GM18873 (cell line): ENCODE results near the gene PLP2.
A peak's percentile ranks its signal among the peaks of the same experiment; 100 is the strongest.
"Not testable (repeated sequence)": the region's sequence is repeated elsewhere in the genome, so short reads cannot be mapped to it uniquely, and the experiment has no call there.

Experiments used
- ATAC-seq: cut with Tn5 transposase; IDR thresholded peaks from one replicate; pipeline ENCODE4 v1.9.1; 2021; ENCODE audit warnings: mild to moderate bottlenecking, moderate library complexity, moderate number of reproducible peaks; ENCODE audit not compliant: unreplicated experiment, low FRiP score

The PLP2 gene

DNA sequence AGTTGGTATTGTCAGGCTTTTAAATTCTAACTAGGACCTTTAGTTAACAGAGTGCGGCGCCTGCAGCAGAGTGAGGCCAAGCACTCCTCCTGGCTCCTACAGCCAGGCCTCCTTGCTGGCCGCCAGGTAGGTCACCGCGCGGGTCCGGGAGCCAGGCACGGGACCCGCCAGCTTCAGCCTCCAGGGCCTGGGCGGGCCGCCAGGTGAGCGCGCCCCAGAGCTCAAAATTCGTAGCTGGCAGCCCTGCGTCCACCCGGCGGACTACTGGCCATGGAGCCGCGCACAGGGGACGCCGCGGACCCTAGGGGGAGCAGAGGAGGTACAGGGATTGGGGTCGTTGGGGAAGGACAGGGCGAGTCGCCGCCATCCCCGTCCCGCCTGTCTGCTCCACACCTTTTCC lies 9.1 kb upstream of the PLP2 start, which contains the start of gene MAGIX:
MAGIX (plus strand) TSS at position 139 of the 400 bp plus-strand sequence; CDS start at position 271, 132 bp downstream.
- ATAC-seq = no peak

DNA sequence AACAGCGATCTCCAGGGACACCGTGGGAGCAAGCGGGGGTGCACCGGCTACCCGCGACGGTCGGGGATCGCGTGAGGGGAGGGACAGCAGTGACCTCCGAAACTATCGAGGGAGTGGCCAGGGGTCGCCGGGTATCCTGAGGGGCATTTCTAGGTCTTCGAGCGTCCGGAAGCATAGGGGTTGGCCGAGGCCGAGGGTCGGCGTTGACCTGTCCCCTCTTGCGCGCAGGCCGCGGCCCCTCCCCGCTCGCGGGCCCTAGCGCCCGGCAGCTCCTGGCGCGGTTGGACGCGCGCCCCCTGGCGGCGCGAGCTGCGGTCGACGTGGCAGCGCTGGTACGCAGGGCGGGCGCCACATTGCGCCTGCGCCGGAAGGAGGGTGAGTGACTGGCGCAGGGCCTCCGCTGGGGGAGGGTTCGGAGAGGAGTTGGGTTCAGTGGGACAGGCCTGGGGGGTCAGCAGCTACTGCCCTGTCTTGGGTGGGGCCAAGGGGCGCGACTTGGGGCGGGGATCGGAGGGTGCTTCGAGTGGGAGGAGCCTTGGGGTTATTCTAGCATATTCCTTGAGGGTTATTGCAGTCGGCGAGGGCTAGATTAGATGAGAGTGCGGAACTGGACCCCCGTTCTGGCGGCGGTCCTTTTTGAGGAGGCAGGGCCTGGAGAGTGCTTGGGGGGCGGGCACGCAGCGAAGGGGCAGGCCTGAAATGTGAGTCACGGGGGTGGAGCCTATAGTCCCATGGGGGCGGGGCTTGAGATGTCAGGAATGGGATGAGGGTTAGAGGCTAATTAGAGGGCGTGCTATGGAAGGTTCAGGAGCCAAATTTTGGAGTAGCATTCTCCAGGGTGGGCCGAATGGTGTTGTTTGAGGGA lies 7.9 kb upstream of the PLP2 start:
- no peak for ATAC-seq

DNA sequence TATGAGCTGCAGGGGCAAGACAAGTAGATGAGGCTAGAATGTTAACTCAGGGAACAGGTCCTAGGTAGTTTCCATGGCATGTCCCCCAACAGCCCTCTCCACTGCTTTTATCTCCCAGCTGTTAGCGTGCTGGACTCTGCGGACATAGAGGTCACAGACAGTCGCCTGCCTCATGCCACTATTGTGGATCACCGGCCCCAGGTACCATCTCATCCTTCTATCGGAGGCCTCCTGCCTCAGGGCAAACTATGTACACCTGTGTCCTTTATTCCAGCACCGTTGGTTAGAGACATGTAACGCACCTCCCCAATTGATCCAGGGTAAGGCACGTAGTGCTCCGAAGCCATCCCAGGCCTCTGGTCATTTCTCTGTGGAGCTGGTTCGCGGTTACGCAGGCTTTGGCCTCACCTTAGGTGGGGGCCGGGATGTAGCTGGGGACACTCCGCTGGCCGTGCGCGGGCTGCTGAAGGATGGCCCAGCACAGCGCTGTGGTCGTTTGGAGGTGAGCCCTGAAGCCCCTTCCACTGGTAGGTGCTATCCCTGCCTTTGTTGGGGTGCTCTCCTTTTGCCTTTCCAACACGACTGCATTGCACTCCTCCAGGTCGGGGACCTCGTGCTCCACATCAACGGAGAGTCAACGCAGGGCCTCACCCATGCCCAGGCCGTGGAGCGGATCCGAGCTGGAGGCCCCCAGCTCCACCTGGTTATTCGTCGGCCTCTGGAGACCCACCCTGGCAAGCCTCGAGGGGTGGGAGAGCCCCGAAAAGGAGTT lies 6.9 kb upstream of the PLP2 start:
- ATAC-seq = no peak

DNA sequence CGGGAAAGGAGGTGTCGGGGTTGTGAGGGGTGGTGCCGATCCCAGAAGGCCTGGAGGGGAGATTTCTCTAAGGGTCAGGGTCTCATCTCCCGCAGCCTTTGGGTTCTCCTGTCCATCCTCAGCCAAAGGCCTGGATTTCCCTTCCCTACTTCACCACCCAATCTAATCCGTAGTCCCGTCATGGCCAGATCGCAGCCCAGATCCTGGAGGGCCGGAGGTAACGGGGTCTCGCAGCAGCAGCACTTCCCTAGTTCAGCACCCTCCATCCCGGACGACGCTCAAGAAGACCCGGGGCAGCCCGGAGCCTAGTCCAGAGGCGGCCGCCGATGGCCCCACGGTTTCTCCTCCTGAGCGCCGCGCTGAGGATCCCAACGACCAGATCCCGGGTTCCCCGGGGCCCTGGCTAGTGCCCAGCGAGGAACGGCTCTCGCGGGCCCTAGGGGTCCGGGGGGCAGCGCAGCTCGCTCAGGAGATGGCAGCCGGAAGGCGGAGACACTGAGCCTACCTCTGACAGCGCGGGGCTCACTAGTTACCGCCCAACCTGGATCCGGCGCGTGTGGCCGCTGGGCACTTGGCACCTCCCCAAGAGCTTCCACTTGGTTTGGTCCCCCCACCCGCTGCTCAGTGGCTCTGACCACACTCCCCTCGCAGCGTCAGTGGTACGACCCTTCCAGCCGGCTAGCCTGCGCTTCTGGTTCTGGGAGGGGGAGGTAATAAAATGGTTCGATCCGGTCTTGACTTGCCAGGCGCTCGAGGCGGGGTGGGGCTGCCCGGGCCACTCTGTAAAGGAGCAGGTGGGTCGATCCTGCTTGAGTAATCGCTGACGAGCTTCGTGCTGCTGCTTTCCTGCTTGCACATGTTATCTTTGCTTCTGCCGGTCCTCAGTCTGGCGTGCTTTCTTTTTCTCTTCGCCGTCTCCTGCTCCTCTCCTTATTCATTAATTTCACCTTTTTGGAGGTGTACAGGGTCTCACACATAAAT lies 5.5 kb upstream of the PLP2 start:
- ATAC-seq = peak; percentile 41

DNA sequence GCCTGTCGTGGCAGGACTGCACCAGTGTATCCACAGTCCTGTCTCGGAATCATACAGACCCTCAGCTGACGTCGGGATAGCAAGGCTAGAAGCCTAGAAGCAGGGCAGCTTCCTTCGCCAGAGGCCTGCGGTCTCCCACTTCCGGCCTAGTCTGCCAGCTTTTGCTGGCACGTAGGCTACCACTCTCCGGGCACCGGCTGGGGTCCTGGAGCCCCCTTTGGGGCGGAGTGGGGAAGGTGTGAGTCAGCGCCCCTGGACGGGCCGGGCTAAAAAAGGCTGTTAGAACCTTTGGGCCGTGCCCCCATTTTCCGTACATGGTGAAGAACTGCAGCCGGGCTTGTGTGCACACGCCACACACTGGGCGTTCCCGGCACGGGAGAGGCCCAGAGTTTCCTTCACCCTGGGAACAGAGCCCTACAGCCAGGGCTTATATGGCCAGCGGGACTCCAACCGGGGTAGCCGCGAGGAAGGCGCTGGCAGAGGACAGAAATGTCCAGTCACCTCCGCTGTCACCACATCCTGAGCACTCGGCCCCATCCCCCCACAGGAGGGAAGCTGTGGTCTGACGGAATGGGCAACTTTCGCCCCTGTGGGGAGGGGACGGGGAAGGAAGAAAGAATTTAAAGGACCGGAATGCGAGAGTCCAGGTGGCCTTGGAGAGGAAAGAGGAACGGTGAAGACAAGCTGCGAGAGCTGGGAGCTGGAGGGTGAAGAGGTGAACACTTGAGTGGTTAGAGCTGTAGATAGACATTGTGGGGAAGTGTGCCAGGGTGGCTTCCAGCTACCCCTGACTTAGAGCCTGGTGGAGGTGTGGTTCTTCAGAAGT lies 4.6 kb upstream of the PLP2 start:
- no peak for ATAC-seq

DNA sequence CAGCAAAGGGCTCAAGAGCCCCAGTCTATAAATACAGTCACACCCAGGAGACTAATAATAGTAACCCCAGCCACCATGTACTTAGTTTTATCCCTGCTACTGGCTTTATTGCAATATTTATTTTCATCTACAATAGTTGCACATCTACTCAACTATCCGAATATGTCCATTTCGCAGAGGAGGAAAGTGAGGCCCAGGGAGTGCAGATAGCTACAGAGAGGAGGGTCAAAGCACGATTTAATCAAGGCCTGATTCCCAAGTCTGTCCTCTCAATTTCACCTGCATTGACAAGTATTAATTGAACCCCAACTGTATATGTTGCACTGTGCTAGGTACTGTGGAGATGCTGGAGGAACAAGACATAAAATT lies 4.0 kb upstream of the PLP2 start:
- ATAC-seq = no peak

DNA sequence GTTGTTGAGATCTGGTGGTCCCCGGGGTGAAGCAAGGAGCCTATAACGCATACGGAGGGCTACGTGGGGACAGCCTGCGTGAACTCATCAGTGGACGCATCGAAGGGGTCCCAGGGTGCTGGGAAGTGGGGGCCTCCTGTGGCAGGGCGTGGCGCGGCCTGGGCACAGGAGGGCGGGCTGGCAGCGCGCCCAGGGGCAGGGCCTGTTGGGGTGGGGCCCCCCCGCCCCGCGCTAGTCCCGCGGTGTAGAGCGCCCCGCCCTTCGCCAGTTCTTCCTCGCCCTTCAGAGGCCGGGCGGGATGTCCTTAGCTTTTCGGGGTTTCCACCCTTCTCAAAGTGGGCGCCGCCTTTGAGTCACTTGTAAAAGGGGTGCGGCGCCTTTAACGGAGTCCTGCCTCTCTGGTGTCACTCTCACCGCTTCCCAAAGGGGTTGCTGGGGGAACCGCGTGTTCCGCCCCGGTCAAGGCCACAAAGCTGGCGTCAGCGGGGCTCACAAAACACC lies 632 bp downstream of the PLP2 start:
- ATAC-seq = peak; percentile 49

DNA sequence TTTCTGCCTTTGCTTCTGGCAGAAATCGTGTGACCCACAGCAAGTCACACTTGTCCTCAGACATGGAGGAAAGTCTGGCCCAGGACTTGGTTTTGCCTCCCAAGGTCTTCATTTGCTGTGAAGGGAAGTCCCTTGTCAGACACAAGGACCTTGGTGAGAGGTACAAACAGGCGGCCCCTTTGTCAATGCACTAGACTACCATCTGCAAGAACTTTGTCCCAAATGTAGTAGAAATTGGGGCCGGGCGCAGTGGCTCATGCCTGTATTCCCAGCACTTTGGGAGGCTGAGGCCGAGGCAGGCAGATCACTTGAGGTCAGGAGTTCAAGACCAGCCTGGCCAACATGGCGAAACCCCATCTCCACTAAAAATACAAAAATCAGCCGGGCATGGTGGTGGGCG lies 1.8 kb downstream of the PLP2 start:
- ATAC-seq = not testable (repeated sequence)

DNA sequence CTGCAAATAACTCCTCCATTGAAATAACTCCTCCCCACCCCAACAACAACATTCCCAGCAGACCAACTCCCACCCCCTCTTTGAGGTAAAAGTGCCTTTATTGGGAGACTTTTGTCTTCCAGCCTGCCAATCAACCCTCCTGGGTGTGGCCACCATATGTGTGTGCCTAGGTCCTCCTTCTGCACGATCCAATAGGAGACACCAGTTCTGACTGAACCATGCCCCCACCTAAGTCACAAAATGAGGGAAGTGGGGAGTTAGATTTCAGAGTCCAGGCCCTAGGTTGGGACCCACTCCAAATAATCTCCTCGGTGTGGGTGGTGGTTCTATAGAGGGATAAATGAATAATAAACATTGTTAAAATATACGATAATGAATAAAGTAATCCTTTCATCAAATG lies 3.0 kb downstream of the PLP2 start:
- ATAC-seq = no peak

DNA sequence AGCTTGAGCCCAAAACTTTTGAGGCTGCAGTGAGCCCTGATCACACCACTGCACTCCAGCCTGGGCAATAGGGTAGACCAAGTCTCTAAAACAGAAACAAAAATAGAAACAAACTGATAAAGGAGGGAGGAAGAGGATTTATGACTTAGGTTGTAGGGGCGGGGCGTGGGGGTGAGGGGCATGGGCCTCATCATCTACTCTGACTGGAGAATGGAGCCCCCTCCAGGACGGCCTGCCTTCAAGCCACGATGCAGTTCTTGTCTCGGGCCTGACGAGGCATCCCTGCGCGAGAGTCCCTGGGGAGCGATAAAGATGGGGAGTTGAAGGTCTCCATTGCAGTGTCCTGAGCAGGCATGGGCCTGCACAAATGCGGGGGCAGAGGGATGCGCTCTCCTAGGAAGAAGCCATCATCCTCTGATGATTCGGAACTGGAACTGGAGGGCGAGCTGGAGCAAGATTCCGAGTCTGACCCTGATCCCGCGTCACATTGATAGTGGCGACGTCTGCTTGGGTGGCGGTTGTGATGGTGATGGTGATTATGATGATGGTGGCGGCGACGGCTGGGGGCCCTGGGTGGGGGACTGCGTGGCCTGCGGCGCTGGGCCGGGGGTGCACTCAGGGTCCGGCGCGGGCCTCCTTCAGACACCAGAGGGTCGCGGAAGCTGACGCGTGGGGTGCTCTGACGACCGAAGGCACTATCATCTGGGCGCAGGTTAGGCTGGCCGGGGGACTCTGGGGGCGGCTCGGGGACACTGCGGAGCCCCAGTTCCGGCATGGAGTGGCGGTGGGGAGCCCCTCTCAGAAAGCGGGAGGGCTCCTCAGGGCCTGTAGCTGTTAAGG lies 4.0 kb downstream of the PLP2 start:
- ATAC-seq = no peak

DNA sequence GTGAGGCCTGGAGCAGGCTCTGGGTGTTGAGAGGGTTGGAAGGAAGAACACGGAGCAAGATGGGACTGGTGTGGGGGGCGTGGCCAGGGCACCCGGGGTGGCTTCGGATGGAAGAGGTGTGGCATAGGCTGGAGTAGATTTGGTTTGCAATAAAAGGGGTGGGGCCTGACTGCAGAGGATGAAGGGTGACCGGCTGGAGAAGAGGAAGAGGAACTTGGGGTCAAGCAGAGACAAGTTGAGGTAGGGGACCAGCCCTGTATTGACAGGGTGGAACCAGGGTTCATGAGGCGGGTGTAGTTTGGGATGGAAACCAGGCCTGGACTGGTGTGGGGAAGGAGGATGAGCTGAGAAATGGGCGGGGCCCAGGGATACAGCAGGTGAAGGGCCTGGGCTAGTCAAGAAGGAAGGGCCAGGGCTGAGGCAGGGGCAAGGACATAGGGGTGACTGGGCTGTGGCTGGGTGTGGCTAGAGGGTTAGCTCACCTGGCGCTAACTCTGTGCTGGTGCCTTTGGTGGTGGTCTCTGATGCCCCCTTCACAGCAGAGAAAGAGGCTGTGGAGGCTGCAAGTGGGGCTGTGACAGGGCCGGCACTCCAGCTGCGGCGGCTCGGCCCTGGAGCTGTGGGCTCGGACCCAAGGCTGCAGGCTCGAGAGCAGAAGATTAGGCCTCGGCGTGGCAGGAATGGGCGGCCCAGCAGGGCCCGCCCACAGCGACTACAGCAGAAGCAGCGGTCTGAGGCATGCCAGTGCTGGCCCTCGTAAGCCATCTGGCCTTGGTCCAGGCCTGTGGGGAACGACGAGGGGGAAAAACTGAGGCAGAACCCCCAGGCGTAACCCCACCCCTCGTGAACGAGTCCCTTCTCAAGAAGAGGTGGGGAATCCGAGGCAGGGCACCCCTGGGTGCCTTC lies 5.0 kb downstream of the PLP2 start:
- no peak for ATAC-seq

DNA sequence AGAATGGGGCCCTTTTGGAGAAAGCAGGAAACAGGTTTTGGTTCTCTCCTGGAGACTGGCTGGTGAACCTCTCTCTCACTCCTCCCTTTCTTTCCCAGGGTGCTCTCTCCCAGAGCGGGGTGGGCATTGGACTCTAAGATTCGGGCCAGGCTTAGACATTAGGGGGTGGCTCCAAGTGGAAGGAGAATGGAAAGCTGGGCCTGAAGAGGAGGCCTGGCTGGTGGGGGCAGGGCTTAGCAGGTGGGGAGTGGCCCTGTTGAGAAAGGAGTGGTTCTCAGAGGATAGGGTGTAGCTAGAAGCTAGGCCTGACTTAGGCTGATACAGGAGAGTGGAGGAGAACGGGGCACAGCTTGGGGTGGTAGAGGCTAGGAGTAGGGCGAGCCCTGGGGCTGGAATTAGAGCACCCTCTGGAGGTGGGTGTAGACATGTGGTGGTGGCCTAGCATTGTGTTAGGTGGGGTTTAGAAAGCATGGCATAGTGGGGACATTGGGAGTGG lies 5.7 kb downstream of the PLP2 start:
- ATAC-seq = no peak

DNA sequence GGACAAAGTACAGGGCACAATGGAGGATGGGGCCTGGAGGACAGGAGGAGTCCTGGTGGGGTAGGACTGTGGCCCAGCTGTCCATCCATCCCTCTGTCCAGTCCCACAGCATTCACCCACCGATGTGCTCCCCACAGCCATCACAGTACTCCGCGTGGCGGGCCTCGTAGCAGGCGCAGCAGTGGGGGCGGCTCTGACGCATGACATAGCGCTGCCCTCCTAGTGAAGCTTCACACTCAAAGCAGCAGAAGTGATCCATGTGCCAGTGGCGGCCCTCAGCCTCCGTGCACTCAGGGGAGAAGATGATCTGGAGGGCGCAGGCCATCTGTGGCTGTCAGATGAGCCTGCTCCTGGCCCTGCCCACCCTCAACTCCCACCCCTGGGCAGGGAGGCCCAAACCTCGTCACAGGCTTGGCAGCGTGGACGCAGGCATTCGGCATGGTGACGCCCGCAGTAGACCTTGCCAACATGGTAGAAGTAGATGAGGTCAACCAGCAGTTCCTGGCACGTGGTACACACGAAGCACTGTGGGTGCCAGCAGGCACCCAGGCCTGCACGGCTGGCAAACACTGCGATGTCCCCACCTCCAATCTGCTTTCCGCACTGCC lies 6.3 kb downstream of the PLP2 start:
- ATAC-seq = no peak

DNA sequence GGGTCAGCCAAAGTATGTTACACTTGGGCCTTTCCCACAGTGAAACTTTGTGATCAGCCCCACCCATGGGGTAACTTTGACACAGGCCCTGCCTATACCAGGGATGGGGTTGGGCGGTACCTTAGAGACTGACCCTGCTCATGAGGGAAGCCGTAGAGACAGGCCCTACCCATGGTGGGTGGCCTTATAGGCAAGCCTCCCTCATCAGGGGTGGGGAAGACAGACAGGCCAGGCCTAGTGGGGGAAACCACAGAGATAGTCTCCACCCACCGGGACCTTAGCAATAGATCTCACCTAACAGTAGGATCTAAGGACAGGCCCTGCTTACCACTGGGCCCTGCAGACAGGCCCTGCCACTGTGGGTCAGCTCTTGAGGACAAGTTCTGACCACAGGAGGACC lies 6.8 kb downstream of the PLP2 start:
- ATAC-seq = no peak

DNA sequence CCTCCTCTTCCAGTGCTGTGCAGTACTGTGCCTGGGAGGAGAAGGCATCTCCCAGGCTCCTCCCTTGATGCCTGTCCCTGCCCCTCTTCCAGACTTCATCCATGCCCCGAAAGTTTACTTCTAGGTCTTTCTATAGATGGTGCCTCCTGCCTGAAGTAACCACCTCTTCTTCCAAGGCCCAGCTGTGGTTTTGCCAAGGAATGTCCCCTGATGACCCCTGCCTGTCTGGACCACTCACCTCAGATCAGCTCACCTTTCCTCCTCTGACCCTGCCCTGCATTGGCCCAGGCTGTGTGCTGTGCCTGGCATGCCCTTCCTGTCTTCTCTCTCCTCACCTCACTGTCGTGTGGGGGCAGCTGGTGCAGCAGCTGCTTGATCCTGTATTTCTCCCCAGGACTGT lies 7.7 kb downstream of the PLP2 start:
- ATAC-seq = no peak

DNA sequence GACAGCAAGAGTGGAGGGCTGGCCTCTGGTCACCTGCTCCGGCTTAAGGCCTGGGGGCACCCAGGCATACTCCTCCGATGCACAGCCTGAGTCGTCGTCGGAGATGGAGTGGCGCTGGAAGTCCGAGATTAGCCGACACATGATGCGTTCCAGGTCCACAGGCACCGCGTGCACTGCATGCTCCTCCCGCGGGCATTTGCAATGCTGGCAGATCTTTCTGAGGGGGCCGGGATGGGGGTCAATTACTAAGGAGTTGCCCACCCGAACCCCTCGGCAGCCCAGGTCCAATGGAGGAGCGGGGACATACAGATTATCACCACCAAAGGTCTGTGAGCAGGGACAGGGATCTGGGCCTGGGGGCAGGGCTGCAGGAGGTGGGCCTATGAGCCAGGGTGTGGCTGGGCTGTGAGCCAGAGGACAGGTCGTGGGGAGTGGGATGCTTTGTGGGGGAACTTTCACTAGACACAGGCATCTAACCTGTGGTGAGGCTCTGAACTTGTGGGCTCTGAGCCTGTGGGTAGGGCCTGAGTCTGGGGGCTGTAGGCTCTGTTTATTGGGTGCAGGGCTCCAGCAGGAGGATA lies 12.1 kb downstream of the PLP2 start:
- no peak for ATAC-seq
